C1 segment of cervical spinal cord (tissue), 14 donors: ENCODE results near the gene RUFY1.
A peak's percentile ranks its signal among the peaks of the same experiment; 100 is the strongest.
"Not testable (repeated sequence)": the region's sequence is repeated elsewhere in the genome, so short reads cannot be mapped to it uniquely, and the experiment has no call there.

Source experiments
- DNase-seq, 14 donors: peaks; one replicate each; lab custom pipeline; 2025; lab: John Stamatoyannopoulos, UW

Gene RUFY1

GRCh38 chr5:179550511-179551342 lies at the start of gene RUFY1:
RUFY1 (plus strand) TSS chr5:179550554; CDS start chr5:179550570, 16 bp downstream.
- peak in 13 of 14 donors; percentile 63 to 97 (median 87) for DNase-seq

- DNase-seq = not testable (repeated sequence)
Observed at GRCh38 chr5:179501997-179502396, 48.4 kb upstream of the RUFY1 start.

- DNase-seq = not testable (repeated sequence)
Observed at GRCh38 chr5:179502420-179502819, 47.9 kb upstream of the RUFY1 start.

- no peak for DNase-seq
Observed at GRCh38 chr5:179504191-179504590, 46.2 kb upstream of the RUFY1 start.

- no peak for DNase-seq
Observed at GRCh38 chr5:179504600-179505396, 45.6 kb upstream of the RUFY1 start.

GRCh38 chr5:179505636-179506261 lies 44.6 kb upstream of the RUFY1 start:
- no peak for DNase-seq

- DNase-seq = no peak
Observed at GRCh38 chr5:179509239-179509638, 41.1 kb upstream of the RUFY1 start.

GRCh38 chr5:179509845-179510244 lies 40.5 kb upstream of the RUFY1 start:
- DNase-seq = no peak

GRCh38 chr5:179512452-179513000 lies 37.8 kb upstream of the RUFY1 start:
- no peak for DNase-seq

GRCh38 chr5:179515501-179515900 lies 34.9 kb upstream of the RUFY1 start:
- DNase-seq = not testable (repeated sequence)

- DNase-seq = no peak
Observed at GRCh38 chr5:179516221-179516620, 34.1 kb upstream of the RUFY1 start.

- DNase-seq = not testable (repeated sequence)
Observed at GRCh38 chr5:179517746-179518145, 32.6 kb upstream of the RUFY1 start.

GRCh38 chr5:179518369-179518768 lies 32.0 kb upstream of the RUFY1 start:
- not testable (repeated sequence) for DNase-seq

GRCh38 chr5:179519416-179520070 lies 30.8 kb upstream of the RUFY1 start:
- peak in 1 of 14 donors; percentile 53 for DNase-seq

- DNase-seq = not testable (repeated sequence)
Observed at GRCh38 chr5:179522107-179522506, 28.2 kb upstream of the RUFY1 start.

- no peak for DNase-seq
Observed at GRCh38 chr5:179526978-179527377, 23.4 kb upstream of the RUFY1 start.

GRCh38 chr5:179530069-179530998 lies 20.0 kb upstream of the RUFY1 start:
- peak in 9 of 14 donors; percentile 3 to 37 (median 7) for DNase-seq

- DNase-seq = no peak
Observed at GRCh38 chr5:179533024-179533423, 17.3 kb upstream of the RUFY1 start.

- DNase-seq = no peak
Observed at GRCh38 chr5:179533907-179534306, 16.4 kb upstream of the RUFY1 start.

- no peak for DNase-seq
Observed at GRCh38 chr5:179534431-179534830, 15.9 kb upstream of the RUFY1 start.
